ENCODE data around the gene CAMK2N1.

- no peak for TF ChIP-seq CTCF (IDR thresholded peaks at IDR 0.05; ENCODE audit: poor library complexity)
- no peak for TF ChIP-seq EZH2phosphoT487 (IDR thresholded peaks at IDR 0.05; ENCODE audit: low read depth, severe bottlenecking, unreplicated experiment)
- TF ChIP-seq EZH2 (IDR thresholded peaks at IDR 0.05; ENCODE audit: borderline replicate concordance): no peak
Measured at GRCh38 chr1:20481643-20482498, 4.1 kb downstream of the CAMK2N1 start.
